ENCODE data around the gene EVPL. TPM values are rescaled to one million over a fixed set of nuclear protein-coding genes. Genes with fewer than 3 reads are reported as not detected.
"Not testable (repeated sequence)": the region's sequence is repeated elsewhere in the genome, so short reads cannot be mapped to it uniquely, and the experiment has no call there.

Gene EVPL
- total RNA-seq, 1 donor: 0.43 TPM

DNA sequence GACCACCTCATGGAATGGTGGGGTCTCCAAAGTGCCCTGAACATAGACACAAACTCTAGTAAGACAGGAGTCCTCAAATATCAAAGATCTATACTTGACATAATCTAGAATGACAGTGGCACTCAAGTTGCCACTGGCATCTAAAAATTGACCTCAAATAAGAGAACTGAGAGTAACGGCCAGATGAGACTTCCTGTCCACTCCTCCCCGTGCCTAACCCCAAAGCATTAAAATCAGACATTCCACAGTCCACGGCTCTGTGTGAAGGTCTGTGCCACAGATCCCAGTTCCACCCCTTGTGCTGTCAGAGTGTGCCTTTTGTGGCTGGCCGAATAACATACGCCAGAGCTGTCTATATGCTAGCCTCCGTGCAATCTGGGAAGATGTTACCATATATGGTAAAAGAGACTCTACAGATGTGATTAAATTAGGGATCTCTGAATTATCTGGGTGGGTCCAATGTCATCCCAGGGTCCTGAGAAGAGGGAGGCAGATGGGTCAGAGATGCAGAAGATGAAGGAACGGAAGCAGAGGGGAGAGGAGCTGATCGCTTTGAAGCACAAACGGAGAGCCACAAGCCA lies 21.0 kb upstream of the EVPL start:
- DNase-seq (ENCODE audit: low read depth): no peak
- H3K4me3 ChIP-seq (ENCODE audit: low read depth, low read length): no peak overlapping the region
- TF ChIP-seq, protein P1, sequence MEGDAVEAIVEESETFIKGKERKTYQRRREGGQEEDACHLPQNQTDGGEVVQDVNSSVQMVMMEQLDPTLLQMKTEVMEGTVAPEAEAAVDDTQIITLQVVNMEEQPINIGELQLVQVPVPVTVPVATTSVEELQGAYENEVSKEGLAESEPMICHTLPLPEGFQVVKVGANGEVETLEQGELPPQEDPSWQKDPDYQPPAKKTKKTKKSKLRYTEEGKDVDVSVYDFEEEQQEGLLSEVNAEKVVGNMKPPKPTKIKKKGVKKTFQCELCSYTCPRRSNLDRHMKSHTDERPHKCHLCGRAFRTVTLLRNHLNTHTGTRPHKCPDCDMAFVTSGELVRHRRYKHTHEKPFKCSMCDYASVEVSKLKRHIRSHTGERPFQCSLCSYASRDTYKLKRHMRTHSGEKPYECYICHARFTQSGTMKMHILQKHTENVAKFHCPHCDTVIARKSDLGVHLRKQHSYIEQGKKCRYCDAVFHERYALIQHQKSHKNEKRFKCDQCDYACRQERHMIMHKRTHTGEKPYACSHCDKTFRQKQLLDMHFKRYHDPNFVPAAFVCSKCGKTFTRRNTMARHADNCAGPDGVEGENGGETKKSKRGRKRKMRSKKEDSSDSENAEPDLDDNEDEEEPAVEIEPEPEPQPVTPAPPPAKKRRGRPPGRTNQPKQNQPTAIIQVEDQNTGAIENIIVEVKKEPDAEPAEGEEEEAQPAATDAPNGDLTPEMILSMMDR (IDR thresholded peaks at IDR 0.05; ENCODE audit: insufficient read depth, low read depth, low read length): no peak

DNA sequence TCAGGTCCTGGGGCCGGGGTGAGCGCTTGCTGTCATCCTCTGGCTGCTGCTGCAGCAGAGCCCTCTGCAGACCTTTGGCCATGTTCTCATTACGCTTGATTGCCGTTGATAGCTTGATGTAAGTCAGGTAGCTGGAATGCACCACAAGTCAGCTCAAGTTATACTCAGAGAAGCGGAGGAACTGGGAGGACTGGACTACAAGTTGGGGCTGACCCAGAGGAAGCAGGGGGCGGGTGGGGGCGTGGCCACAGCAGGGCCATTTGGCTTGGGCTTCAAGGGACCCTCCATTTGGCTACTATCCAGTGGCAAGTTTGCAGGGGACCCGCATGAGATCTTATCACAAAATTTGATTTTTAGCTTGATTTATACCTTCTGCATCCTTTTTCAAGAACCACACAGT lies 19.0 kb upstream of the EVPL start:
- H3K4me3 ChIP-seq (ENCODE audit: low read depth, low read length): no peak overlapping the region
- TF ChIP-seq, protein P1 (IDR thresholded peaks at IDR 0.05; ENCODE audit: insufficient read depth, low read depth, low read length): no peak
- no peak for DNase-seq (ENCODE audit: low read depth)

DNA sequence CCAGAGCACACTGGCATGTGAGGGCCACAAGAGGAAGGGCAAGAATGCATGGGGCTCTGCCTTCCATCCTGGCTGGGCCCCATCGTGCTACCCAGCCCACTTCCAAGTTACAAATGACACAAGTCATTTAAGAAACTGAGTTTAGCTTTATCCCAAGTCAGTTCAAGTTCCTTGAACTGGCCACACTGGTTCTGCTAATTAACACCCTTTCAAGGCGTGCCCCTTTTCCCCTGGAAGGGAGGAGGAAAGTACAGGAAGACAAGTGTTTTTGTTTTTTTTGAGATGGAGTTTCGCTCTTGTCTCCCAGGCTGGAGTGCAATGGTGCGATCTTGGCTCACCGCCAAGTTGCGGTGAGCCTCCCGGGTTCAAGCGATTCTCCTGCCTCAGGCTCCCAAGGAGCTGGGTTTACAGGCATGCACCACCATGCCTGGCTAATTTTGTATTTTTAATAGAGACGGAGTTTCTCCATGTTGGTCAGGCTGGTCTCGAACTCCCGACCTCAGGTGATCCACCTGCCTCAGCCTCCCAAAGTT lies 17.4 kb upstream of the EVPL start:
- DNase-seq (ENCODE audit: low read depth); H3K4me3 ChIP-seq (ENCODE audit: low read depth, low read length): not testable (repeated sequence)

DNA sequence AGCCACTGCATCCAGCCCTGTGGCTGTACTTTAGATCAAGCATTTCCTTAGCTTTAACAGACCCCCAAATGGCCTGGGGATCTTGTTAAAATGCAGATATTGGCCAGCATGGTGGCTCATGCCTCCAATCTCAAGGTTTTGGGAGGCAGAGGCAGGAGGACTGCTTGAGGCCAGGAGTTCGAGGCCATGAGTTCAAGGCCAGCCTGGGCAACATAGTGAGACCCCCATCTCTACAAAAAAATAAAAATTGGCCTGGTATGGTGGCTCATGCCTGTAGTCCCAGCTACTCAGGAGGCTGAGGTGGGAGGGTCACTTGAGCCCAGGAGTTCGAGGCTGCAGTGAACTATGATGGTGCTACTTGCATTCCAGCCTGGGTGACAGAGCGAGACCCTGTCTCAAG lies 15.8 kb upstream of the EVPL start:
- not testable (repeated sequence) for DNase-seq (ENCODE audit: low read depth); H3K4me3 ChIP-seq (ENCODE audit: low read depth, low read length)

DNA sequence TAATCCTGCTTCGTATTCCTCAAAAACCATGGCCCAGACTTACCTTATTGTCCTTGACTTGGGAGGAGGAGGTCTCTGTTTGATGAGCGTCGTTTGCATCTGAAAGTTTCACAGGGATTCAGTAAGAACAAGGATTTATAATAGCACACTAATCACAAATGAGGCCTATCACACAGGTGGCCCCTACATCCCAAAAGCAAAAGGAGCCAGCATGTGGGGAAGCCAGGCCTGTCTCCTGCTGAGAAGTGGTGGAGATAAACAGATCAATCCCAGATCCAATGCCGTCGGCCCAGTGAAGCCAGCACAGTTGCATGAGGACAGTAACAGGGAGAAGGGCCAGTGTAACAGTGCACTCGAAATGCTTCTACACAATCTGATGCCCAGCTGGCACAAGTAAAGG lies 13.3 kb upstream of the EVPL start:
- DNase-seq (ENCODE audit: low read depth): no peak
- TF ChIP-seq, protein P1 (IDR thresholded peaks at IDR 0.05; ENCODE audit: insufficient read depth, low read depth, low read length): no peak

DNA sequence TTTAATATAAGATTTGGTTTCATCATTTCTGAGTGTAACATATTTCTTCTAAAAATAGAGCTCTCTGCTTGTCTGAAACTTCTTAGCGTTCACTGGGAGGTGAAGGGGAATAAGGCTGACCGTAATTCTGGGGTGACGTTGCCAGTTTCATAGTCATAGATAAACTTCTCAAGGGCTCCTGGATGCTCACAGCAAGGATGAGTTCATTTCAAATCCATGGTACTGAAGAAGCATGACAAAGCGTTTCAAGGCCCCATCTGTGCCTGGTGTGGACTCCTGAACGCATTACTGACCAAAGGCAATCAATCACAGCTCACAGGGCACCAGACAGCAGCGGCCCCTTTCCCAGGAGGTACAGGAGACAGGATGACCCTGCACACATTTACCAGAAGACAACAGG lies 12.0 kb upstream of the EVPL start:
- no peak for DNase-seq (ENCODE audit: low read depth)
- H3K4me3 ChIP-seq (ENCODE audit: low read depth, low read length): no peak overlapping the region
- TF ChIP-seq, protein P1 (IDR thresholded peaks at IDR 0.05; ENCODE audit: insufficient read depth, low read depth, low read length): no peak

More for the DNA sequence above, 13.3 kb upstream of the EVPL start:
- H3K4me3 ChIP-seq (ENCODE audit: low read depth, low read length): no peak overlapping the region

DNA sequence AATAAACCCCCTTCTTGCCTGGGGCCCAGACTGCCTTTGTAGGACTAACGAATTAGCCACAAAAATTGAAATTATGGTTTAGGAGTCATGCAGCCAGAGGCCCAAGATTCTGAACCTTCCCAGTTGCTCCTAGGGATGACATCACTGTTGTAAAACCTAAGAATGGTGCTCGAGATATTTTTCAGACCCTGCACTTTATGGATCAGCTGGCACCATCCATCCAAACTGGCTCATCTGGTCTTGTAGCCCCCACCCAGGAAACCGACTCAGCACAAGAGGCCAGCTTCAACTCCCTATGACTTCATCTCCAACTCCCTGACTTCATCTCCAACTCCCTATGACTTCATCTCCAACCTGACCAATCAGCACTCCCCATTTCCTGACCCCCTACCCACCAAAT lies 10.9 kb upstream of the EVPL start:
- TF ChIP-seq, protein P1 (IDR thresholded peaks at IDR 0.05; ENCODE audit: insufficient read depth, low read depth, low read length): no peak
- DNase-seq (ENCODE audit: low read depth): no peak
- no peak overlapping the region for H3K4me3 ChIP-seq (ENCODE audit: low read depth, low read length)

All from fibroblast of villous mesenchyme (primary cell).